Measurements from ENCODE around the gene FBXW10B.
"Not testable (repeated sequence)": the region's sequence is repeated elsewhere in the genome, so short reads cannot be mapped to it uniquely, and the experiment has no call there.

The FBXW10B gene

DNA sequence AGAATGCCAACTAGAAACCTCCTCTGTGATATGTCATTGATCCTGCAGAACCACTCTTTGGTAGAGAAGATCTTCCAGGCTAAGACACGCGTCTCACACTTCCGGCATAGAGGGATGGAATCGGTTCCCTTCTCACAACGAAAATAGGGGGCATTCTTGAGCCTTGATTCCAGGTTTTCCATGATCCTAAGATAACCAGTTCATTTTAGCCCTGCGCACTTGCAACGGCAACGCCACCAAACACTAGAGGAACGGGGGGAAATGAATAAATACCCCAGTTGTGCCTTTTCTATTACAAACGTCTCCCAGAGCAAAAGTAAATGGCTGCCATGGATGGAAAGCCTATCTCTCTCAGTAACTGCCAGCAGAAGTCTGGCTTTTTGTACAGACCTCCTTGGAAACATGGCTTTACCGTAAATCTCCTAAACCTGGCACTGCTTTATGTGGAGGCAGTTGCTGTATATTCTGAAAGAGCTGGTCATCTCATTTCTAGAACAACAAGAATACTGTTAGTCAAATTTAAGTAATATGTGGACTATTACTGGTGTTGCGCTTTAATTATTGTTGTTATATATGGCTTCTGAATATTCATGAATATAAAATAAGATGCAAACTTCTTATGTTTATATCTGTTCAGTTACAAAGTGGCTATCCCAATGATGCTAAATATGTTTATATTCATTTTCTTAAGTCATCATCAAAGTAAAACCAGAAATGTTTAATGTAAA is at the start of gene FBXW10B:
FBXW10B (minus strand) TSS at position 374 of the 728 bp plus-strand sequence; CDS start at position 182, 192 bp downstream.
- intact Hi-C loops (cut with DNase I), result not testable (repeated sequence)
- DNase-seq, result peak in 25 of 42 donors; percentile 2 to 43 (median 12)

DNA sequence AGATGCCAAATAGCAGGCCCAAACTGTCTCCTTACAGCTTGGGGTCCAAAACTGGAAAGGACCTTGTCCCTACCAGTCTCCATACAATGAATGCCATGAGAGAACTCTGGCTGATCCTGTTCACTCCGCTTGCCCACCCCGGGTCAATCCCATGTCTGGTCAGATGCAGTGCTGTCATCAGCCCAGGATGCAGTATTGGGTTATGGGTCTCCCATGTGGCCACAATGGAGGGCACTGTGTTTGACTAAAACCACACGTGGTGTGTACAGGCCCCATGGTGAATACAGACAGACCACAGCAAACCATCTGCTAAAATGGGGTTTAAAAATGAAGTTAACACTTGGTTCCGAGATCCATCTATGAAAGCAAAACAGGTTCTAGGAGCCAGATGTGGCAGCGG is 44.2 kb upstream of the FBXW10B start:
- DNase-seq, result no peak
- intact Hi-C loops (cut with DNase I), result no loop called here

DNA sequence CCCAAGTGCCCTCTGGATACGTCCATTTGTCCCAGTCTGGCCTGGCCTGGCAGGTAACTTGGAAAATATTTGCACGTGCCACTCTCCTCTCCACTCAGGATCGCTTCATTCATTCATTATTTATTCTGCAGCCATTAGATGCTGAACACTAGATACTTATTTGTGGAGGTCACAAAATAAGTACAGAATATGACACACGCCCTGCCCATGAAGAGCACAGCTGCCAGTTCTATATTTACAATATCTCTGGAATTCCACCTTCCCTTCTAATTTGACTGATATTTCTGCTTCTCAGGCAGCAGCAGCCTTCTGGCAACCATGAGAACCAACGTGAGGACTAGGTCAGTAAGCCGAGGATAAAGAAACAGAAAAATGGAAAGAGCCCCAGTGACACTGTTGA is 43.7 kb upstream of the FBXW10B start:
- DNase-seq, result no peak

DNA sequence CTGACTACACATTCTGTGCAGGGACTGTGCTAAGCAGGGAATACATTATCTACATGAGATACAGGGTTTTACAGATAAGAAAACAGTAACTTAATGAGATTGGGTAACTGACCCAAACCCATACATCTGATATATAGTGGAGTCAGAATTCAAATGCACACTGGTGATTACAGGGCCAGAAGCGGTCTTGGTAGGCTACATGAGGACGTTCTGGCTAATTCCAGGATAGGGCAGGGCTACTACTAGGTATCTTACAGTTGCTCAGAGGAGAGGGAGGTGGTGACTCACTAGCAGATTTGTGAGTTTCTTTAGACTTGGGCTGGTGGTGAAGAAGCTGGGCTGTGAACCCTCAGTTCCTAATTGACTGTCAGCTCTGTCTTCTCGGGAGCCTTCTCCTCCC is 43.2 kb upstream of the FBXW10B start:
- intact Hi-C loops (cut with DNase I), result no loop called here
- DNase-seq, result no peak

More for the DNA sequence above, 43.7 kb upstream of the FBXW10B start:
- intact Hi-C loops (cut with DNase I), result no loop called here

- intact Hi-C loops (cut with DNase I), result no loop called here
- DNase-seq, result no peak
These were observed 40.6 kb upstream of the FBXW10B start for GRCh38 chr17:15660077-15660476.

- intact Hi-C loops (cut with DNase I), result no loop called here
- DNase-seq, result no peak
These were observed 40.2 kb upstream of the FBXW10B start for GRCh38 chr17:15659663-15660062.

- intact Hi-C loops (cut with DNase I), result no loop called here
- no peak for DNase-seq
These were observed 39.7 kb upstream of the FBXW10B start for GRCh38 chr17:15659236-15659635.

DNA sequence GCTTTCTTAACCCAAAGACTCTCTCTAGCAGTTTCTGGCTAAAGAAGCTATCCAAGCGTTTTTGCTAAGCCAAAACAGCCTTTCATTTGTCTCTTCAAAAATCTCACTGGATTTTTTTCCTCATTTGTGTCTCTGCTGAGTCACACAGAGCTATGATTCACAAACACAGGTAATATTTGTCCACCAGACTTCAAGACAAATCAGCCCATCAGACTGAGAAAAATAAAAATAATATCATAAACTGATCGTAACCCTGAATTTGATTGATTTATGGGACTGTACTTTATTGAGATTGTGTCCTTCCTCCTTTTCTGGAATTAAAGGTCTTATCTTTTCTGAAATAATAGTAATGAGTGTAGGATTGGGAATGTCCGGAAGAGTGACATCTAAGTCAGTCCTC is 38.8 kb upstream of the FBXW10B start:
- DNase-seq, result no peak
- intact Hi-C loops (cut with DNase I), result no loop called here

- DNase-seq, result no peak
- intact Hi-C loops (cut with DNase I), result no loop called here
These were observed 38.4 kb upstream of the FBXW10B start for GRCh38 chr17:15657868-15658267.

DNA sequence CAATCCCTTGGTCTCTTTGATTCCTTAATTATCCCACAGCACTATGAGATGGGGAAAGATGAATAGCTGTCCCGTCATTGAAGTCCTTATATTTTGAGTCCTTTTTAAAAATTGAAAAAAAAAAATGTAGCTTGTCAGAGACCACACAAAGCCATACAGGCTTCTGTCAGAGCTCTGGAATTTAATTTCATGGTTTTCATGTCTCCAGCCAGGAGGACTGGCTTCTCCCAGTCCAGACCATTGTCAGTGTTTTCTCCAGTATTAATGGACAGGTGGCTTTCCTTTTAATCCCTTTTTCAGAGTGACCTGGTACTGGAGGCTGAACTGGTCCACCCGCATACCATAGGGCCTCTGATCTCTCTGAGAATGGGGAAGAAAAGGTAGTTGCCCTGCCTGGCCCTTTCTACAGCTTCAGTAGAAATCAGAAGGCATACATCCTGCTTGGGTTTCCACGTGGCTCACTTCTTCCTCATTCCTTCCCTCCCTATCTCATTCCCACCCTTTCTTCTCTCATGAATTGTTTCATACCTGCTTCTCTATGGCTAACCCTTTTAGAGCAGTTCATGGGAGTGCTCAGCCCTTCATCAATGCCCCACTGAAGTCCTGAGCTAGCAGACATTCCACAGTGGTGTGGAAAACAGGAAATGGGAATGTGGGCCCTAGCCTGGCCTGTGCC is 35.5 kb upstream of the FBXW10B start:
- no peak for DNase-seq
- intact Hi-C loops (cut with DNase I), result no loop called here

GRCh38 chr17:15654401-15654800 is 34.9 kb upstream of the FBXW10B start:
- DNase-seq; intact Hi-C loops (cut with DNase I): not testable (repeated sequence)

DNA sequence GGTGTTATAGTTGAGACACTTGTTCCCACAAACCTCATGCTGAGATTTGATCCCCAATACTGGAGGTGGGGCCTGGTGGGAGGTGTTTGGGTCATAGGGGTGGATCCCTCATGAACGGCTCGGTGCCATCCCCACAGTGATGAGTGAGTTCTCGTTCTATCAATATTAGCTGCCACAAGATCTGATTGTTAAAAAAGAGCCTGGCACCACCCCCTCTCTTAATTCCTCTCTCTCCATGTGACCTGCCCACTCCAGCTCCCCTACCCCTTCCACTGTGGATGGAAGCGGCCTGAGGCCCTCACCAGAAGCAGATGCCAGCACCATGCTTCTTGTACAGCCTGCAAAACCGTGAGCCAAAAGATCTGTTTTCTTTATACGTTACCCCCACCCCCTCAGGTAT is 33.5 kb upstream of the FBXW10B start:
- intact Hi-C loops (cut with DNase I), result no loop called here
- no peak for DNase-seq

DNA sequence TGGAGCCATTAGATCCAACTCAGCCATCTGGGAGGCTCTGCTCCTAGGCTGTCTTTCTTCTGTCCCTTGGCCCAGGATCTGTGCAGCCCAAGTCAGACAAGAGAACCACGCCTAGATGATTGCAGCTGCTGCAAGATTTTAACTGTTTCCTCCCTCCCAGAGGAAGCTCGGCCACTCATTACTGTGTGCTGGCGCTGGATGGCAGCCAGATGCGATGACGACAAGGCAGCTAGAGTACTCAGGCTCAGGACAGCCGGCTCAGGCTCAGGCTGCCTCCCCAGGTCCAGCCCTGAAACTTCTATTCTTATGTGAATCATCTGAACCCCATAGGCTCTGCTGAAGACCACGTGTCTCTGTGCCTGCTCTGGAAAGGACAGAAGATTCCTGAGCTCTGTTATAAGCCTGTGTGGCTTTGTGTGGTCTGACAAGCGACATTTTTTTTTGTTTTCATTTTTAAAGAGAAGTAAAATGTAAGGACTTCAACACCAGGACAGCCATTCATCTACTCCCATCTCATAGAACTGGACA is 32.1 kb upstream of the FBXW10B start:
- intact Hi-C loops (cut with DNase I), result no loop called here
- peak; percentile 19 to 88 (median 62) for DNase-seq

- intact Hi-C loops (cut with DNase I), result no loop called here
- DNase-seq, result peak in 3 of 42 donors; percentile 5 to 14 (median 7)
These were observed 31.5 kb upstream of the FBXW10B start for GRCh38 chr17:15650741-15651582.

- intact Hi-C loops (cut with DNase I), result no loop called here
- DNase-seq, result no peak
These were observed 30.4 kb upstream of the FBXW10B start for GRCh38 chr17:15649861-15650421.

- no peak for DNase-seq
- intact Hi-C loops (cut with DNase I), result no loop called here
These were observed 28.9 kb upstream of the FBXW10B start for GRCh38 chr17:15648386-15648785.

DNA sequence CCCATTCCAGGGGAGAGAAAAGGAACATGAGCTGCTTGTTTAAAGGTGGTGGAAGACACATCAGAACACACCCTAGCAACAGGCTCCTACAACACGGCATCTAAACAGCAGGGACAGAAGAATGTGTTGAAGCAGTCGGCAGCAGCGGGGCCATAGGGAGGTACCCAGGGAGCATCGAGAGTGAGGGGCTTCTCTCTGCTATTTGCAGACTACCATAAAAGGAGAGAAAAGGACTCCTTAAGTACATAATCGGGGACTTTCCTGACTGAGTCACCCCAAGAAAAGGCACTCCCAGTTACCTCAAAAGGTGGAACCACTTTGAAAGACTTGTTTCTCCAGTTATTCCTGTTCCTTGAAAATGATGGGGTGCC is 26.4 kb upstream of the FBXW10B start:
- intact Hi-C loops (cut with DNase I); DNase-seq: not testable (repeated sequence)

DNA sequence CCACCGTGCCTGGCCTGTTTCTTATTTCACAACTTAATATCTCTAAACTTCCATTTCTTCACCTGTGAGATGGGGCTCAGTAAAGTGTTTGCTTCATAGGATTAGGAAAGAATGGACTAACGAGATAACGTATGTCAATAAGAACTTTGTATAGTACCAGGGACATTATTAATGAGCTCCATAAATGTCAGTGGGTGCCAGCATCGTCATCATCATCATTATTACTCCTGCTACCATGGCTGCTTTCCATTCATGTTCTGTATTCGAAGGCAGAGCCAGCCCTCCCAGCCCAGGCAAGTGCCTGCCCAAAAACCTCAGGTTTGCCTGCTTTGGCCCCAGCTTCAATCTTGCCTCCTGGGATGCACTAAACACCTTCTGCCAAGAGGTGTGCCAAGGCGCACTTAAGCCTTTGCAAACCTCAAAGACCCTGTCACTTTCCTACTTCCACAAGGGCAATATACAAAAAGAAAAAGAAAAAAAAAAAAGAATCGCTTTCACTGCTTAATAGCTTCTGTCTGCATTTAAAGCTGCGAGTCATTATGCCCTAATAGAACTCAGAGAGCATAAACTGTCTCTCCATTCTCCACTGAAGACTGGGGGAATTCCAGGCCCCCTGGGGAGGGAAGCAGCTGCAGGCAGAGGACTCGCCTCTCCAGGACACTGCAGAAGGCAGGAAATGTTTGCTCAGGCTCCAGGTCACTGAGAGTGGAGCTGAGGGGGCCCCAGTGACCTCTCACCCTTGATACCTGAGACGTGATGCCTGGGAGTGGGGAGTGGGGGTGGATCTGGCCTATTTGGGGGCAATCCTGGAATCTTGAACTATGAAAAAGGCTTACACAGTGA is 25.8 kb upstream of the FBXW10B start:
- DNase-seq; intact Hi-C loops (cut with DNase I): not testable (repeated sequence)
